Measurements from ENCODE around the gene NOP56.
"Not testable (repeated sequence)": the region's sequence is repeated elsewhere in the genome, so short reads cannot be mapped to it uniquely, and the experiment has no call there.

Gene NOP56

DNA sequence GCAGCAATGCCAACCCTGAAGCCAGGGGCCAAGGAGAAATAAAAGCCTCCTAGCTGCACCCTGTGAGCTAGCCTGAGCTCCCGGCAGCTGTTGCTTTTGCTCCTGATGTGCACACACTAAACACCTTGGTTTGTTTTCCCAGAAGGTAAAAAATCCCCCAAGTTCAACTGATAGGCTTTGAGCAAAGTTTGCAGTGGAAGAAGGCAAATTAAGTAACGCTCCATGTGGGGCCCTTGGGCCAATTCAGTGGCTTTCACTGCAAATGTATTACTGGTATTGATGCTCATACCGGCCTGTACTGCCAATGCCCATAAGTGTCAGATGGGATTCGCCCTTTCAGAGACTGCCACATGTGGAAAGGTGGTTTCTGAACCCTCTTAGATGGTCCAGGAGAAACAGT, 21.0 kb downstream of the NOP56 start:
- H3K4me3 ChIP-seq (ENCODE audit: control insufficient read depth, low read depth, low read length), result no peak overlapping the region
- DNase-seq (ENCODE audit: low read depth), result no peak
- no peak for TF ChIP-seq CTCF (conservative IDR thresholded peaks at IDR 0.05; ENCODE audit: control insufficient read depth, insufficient read depth, low read depth, low read length)

DNA sequence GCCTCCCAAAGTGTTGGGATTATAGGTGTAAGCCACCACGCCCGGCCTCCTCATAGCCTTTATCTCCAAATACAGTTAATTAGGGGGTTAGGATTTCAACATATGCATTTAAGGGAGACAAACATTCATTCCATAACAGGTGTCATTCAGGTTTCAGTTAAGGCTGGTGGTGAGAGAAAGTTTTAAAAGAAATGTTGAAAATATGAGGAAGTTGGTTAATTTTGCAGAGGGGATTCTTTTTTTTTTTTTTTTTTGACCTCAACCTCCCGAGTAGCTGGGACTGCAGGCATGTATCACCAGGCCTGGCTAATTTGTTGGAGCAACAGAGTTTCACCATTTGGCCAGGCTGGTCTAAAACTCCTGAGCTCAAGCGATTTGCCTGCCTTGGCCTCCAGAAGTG, 27.6 kb downstream of the NOP56 start:
- H3K4me3 ChIP-seq (ENCODE audit: control insufficient read depth, low read depth, low read length), result no peak overlapping the region
- no peak for TF ChIP-seq CTCF (conservative IDR thresholded peaks at IDR 0.05; ENCODE audit: control insufficient read depth, insufficient read depth, low read depth, low read length)
- DNase-seq (ENCODE audit: low read depth), result no peak

GRCh38 chr20:2682040-2682439, 29.6 kb downstream of the NOP56 start:
- H3K4me3 ChIP-seq (ENCODE audit: control insufficient read depth, low read depth, low read length); DNase-seq (ENCODE audit: low read depth): not testable (repeated sequence)

DNA sequence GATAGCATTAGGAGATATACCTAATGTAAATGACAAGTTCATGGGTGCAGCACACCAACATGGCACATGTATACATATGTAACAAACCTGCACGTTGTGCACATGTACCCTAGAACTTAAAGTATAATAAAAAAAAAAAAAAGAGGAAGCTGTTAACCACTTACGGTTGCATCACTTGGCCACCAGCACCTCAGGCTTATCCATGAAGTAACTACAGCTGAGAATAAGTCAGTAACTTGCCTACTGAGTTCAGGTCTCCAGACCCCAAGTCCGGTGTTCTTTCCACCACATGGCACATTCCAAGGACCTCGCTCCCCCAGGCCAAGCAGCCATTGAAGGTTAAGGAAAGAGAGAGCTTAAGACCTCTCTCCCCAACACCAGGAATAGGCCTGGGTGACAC, 32.4 kb downstream of the NOP56 start:
- H3K4me3 ChIP-seq (ENCODE audit: control insufficient read depth, low read depth, low read length); DNase-seq (ENCODE audit: low read depth): not testable (repeated sequence)

- no peak for TF ChIP-seq CTCF (conservative IDR thresholded peaks at IDR 0.05; ENCODE audit: control insufficient read depth, insufficient read depth, low read depth, low read length)
- no peak overlapping the region for H3K4me3 ChIP-seq (ENCODE audit: control insufficient read depth, low read depth, low read length)
- no peak for DNase-seq (ENCODE audit: low read depth)
Measured at GRCh38 chr20:2687514-2687913, 35.1 kb downstream of the NOP56 start.

- peak; percentile 46 for TF ChIP-seq CTCF (conservative IDR thresholded peaks at IDR 0.05; ENCODE audit: control insufficient read depth, insufficient read depth, low read depth, low read length)
- peak; percentile 28 for DNase-seq (ENCODE audit: low read depth)
- no peak overlapping the region for H3K4me3 ChIP-seq (ENCODE audit: control insufficient read depth, low read depth, low read length)
Measured at GRCh38 chr20:2688041-2688591, 35.7 kb downstream of the NOP56 start.

DNA sequence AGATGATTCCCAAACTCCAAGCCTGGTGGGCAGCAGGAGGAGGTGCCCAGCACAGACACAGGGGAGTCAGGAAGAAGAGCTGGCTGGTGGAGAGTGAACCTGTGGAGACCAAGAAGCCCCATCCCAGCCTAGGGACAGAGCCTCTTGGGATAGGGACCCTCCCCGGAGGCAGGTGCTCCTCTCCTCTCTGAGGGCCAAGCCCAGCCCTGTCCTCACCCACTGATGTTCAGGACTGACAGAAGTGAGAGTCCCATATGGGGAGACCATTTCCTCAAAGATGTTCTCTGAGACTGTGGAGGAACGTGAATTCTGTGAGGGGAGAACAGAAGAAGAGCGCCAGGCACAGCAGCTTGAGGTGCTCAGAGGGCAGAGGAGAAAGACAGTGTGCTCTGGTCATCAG, 37.8 kb downstream of the NOP56 start:
- no peak for TF ChIP-seq CTCF (conservative IDR thresholded peaks at IDR 0.05; ENCODE audit: control insufficient read depth, insufficient read depth, low read depth, low read length)
- no peak for DNase-seq (ENCODE audit: low read depth)
- no peak overlapping the region for H3K4me3 ChIP-seq (ENCODE audit: control insufficient read depth, low read depth, low read length)

- TF ChIP-seq CTCF (conservative IDR thresholded peaks at IDR 0.05; ENCODE audit: control insufficient read depth, insufficient read depth, low read depth, low read length), result no peak
- no peak overlapping the region for H3K4me3 ChIP-seq (ENCODE audit: control insufficient read depth, low read depth, low read length)
- no peak for DNase-seq (ENCODE audit: low read depth)
Measured at GRCh38 chr20:2690718-2691117, 38.3 kb downstream of the NOP56 start.

Data from fibroblast of mammary gland (primary cell).